ENCODE results near the gene MAML3.
A peak's percentile ranks its signal among the peaks of the same experiment; 100 is the strongest.

Gene MAML3

GRCh38 chr4:139738846-139739613 is 415.0 kb downstream of the MAML3 start:
- DNase-seq = no peak

GRCh38 chr4:139736661-139737060 is 417.3 kb downstream of the MAML3 start:
- no peak for DNase-seq

GRCh38 chr4:139736274-139736660 is 417.7 kb downstream of the MAML3 start:
- DNase-seq = no peak

- no peak for DNase-seq
These were observed 418.4 kb downstream of the MAML3 start for GRCh38 chr4:139735381-139736273.

GRCh38 chr4:139734875-139735380 is 419.1 kb downstream of the MAML3 start:
- DNase-seq = peak; percentile 59

GRCh38 chr4:139734201-139734874 is 419.6 kb downstream of the MAML3 start:
- no peak for DNase-seq

GRCh38 chr4:139732991-139733570 is 420.9 kb downstream of the MAML3 start:
- DNase-seq = no peak

GRCh38 chr4:139728840-139729239 is 425.1 kb downstream of the MAML3 start:
- DNase-seq = peak; percentile 13

- DNase-seq = no peak
These were observed 425.8 kb downstream of the MAML3 start for GRCh38 chr4:139728146-139728545.

- no peak for DNase-seq
These were observed 427.4 kb downstream of the MAML3 start for GRCh38 chr4:139726615-139727014.

GRCh38 chr4:139725236-139725635 is 428.7 kb downstream of the MAML3 start:
- no peak for DNase-seq

- DNase-seq = no peak
These were observed 432.2 kb downstream of the MAML3 start for GRCh38 chr4:139721789-139722188.

GRCh38 chr4:139720806-139721205 is 433.2 kb downstream of the MAML3 start:
- DNase-seq = no peak

- DNase-seq = no peak
These were observed 434.4 kb downstream of the MAML3 start for GRCh38 chr4:139719381-139720101.

GRCh38 chr4:139718833-139719232 is 435.2 kb downstream of the MAML3 start:
- no peak for DNase-seq

GRCh38 chr4:139718358-139718757 is 435.6 kb downstream of the MAML3 start:
- DNase-seq = no peak

- DNase-seq = no peak
These were observed 438.1 kb downstream of the MAML3 start for GRCh38 chr4:139715746-139716391.

GRCh38 chr4:139712882-139713281 is 441.1 kb downstream of the MAML3 start:
- DNase-seq = no peak

GRCh38 chr4:139711461-139711860 is 442.5 kb downstream of the MAML3 start:
- no peak for DNase-seq

GRCh38 chr4:139710073-139710472 is 443.9 kb downstream of the MAML3 start:
- no peak for DNase-seq

- no peak for DNase-seq
These were observed 444.3 kb downstream of the MAML3 start for GRCh38 chr4:139709660-139710059.

Measured in NCI-H2107 (cell line).